Midbrain (tissue), 1 donor: ENCODE measurements around the gene PGM2L1.
A peak's percentile ranks its signal among the peaks of the same experiment; 100 is the strongest.
"Not testable (repeated sequence)": the region's sequence is repeated elsewhere in the genome, so short reads cannot be mapped to it uniquely, and the experiment has no call there.

Source experiments
- DNase-seq: peaks from one replicate; lab custom pipeline; 2025; lab: John Stamatoyannopoulos, UW

PGM2L1 gene

DNA sequence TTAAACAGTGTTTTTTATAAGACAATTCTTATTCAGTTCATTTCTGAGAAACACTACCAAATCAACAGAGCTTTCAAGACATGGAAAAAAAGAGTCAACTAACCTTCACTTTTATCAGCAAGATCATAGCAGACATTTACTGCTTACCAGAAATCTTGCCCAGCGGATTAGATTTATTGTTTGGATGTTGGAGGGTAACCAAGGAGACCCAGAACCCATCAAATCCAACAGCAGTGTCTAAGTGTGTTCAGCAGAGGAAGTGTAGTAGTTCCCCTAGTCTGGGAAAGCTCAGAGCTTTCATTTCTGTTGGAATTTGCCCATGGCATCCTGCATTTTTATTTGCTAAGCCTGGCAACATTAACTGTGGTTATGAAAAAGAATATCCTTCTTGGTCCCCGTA, 2.4 kb upstream of the PGM2L1 start:
- no peak for DNase-seq

GRCh38 chr11:74397501-74398243, 561 bp downstream of the PGM2L1 start:
- no peak for DNase-seq

- DNase-seq, result no peak
Observed at GRCh38 chr11:74392256-74392655, 6.0 kb downstream of the PGM2L1 start.

DNA sequence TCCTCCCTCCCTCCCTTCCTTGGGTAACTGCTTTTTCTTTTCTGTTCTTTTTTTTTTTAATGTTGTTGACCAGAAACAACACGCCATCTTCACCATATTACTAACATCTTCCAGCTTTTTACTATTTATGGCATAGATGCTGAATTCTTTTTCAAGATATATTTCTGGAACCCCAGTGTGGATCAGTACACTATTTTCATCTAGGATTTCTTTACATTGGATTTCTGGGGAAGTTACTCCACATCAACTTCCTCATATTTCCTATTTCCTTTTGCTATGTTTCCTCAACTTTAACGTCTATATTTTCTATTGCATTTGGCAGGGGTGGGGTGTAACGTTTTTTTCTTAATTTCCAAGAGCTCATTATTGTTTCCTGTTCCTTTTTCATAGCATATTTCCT, 7.0 kb downstream of the PGM2L1 start:
- DNase-seq, result no peak

DNA sequence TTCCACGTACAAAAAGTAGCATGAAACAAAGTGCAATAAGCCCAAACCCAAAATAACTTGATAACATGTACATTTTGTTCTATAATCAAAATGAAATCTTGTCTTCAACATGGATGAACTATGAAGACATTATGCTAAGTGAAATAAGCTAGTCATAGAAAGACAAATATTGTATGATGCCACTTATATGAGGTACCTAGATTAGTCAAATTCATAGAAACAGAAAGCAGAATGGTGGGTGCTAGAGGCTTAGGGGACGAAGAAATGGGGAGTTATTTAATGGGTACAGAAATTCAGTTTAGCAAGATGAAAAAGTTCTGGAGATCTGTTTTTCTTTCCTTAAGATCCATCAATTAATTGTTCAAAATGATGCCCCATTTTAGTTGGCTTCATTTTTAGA, 7.5 kb downstream of the PGM2L1 start:
- no peak for DNase-seq

DNA sequence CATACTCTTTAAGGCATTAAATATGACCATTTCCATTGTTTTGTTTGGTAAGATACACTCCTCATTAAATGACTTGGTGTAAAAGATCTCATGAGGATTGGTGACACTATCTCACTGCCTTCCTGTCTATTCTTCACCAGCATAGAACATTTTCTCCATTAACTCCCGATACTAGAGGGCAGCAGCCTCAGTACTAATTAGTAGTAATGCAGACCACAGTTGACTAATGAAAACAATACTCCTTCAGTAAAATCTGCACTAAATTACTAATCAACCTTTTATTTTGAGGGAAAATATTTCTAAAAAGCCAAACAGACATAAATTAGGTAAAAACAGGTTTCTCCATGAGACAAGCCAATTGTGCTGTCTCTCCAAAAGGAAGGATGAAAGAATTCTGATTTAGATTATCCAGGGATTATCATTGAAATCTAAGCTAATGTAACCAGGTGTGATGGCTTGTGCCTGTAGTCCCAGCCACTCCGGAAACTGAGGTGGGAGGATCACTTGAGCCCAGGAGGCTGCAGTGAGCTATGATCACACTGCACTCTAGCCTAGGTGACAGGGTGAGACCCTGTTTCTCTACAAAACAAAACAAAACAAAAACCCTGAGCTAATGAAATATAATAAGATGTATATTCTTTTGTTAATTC, 9.4 kb downstream of the PGM2L1 start:
- peak; percentile 84 for DNase-seq

DNA sequence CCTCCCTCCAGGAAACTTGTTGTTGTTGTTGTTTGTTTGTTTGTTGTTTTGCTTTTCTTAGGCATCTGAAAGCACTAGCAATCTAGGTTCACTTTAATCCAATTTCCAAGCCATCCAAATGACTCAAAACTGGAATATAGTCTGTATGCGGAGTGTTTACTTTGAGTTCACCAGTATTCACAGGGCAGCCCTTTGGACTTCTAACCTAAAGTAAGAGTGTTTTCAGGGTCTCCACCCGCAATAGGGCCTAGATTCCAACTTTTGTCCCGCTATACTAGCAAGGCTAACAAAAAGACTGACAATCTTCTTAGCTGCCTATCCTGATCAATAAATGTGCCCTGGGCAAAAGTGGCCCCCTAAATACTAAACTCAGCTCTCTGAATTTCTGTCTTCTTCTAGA, 13.6 kb downstream of the PGM2L1 start:
- no peak for DNase-seq

DNA sequence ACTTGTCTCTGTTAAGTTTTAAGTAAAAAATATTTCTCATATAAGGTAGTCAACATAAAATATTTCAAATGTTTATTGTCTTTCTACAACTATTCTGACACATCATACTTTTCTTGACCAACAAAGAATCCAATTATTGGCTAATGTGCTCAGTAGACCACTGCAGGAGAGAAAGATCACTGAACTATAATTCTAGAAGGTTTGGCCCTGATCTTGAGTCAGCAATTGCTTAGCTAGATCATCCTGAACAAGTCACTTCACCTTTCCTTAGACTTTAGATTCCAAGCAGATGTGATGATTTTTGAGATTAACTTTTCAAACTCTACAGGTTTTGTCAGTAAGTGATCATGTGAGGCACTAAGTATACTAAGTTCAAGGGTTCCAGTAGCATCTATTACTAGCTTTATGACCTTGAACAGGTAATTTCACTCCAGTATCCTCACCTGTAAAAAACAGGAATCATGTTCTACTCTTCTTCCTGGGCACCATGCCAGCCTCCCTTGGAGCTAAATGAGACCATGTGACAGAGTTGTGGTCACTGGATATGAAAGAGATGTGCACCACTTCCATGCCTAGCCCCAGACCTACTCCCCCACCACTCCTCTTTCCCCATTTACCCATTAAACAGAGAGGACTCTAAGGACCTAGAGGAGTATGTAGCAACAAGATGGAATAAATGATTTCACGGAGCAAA, 17.3 kb downstream of the PGM2L1 start:
- no peak for DNase-seq

GRCh38 chr11:74377689-74378088, 20.5 kb downstream of the PGM2L1 start:
- no peak for DNase-seq

DNA sequence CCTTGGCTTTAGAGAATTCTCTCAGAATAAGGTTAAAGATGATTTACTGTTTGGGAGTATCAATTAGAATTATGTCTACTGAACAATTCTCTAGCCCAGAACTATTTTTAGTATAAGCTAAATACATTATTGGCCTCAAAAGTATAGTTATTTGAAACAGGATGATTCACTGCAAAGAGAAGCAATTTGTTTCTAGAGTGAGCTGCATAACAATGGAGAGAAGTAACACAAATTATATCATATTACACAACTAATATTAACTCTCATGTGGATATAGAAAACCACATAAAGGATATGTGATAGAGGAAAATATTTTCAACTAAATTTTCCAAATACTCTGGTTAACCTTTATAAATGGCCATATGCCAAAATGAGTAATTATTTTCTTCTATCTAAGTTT, 24.9 kb downstream of the PGM2L1 start:
- DNase-seq, result no peak

DNA sequence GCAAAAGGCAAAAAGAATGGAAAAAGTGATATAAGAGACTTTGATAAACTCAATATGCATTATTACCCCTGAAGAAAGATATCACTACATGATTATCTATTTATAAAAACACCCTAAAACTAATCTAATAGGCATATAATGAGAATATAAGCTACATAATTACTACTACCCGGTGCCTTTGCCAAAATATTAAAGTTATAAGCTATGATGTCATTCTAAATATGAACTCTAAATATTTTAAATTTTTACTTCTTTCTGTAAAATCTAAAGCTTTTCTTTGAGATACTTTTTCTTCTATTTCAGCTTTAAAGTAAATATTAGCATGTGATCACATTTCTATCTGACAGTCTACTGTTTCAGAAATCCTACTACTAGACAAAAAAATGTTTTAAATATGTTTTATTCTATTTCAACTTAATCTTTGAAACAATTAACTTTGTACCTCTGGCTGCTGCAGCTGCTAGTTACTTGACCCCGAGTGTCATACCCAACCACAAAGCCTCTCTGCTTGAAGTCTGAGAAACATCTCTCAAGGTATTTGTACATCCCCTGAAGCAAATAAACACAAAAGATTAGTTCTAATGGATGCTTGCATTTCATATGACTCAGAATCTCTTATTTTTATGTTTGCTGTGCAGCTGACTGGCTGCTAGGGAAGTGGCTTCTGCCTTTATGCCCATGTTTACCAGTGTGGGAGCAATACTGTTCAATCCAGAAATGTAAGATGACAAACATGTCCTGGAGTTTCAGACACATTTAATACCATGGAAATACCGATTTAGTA, 26.8 kb downstream of the PGM2L1 start:
- DNase-seq, result no peak

DNA sequence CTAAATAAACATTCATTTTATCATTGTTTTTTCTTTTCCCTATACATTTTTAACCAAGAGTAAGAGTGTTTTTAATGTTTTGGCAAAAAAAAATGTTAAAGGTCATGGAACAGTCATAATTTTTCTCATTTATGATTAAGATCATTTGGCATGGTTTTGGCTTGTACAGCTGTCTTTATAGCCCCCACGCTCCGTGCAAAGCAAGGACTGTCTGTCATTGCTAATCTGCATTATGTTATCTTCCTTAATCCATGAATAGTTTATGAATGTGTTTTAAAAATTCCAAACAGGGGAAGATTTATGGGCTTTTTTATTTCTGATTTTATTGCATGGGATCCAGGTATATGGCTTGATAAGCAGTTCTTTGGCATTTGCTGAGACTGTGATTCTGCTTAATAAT, 28.1 kb downstream of the PGM2L1 start:
- no peak for DNase-seq

- DNase-seq, result no peak
Observed at GRCh38 chr11:74367881-74368280, 30.4 kb downstream of the PGM2L1 start.

GRCh38 chr11:74366576-74366975, 31.7 kb downstream of the PGM2L1 start:
- DNase-seq, result no peak

- DNase-seq, result not testable (repeated sequence)
Observed at GRCh38 chr11:74365805-74366204, 32.4 kb downstream of the PGM2L1 start.

DNA sequence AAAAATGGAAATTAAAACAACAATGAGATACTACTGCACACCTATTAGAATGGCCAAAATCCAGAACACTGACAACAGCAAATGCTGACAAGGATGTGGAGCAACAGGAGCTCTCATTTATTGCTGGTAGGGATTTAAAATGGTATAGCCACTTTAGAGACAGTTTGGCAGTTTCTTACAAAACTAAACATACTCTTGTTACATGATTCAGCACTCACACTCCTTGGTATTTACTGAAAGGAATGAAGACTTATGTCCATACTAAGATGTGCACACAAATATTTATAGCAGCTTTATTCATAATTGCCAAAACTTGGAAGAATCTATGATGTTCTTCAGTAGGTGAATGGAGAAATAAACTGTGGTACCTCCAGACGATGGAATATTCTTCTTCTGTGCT, 40.8 kb downstream of the PGM2L1 start:
- no peak for DNase-seq

DNA sequence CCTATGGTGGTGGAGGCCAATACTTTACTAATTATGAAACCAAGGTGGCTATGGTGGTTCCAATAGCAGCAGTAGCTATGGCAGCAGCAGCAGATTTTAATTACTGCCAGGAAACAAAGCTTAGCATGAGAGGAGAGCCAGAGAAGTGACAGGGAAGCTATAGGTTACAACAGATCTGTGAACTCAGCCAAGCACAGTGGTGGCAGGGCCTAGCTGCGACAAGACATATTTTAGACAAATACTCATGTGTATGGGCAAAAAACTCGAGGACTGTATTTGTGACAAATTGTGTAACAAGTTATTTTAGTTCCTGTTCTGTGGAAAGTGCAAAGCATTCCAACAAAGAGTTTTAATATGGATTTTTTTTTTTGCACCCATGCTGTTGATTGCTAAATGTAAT, 42.6 kb downstream of the PGM2L1 start:
- no peak for DNase-seq

- no peak for DNase-seq
Observed at GRCh38 chr11:74354036-74354435, 44.2 kb downstream of the PGM2L1 start.

DNA sequence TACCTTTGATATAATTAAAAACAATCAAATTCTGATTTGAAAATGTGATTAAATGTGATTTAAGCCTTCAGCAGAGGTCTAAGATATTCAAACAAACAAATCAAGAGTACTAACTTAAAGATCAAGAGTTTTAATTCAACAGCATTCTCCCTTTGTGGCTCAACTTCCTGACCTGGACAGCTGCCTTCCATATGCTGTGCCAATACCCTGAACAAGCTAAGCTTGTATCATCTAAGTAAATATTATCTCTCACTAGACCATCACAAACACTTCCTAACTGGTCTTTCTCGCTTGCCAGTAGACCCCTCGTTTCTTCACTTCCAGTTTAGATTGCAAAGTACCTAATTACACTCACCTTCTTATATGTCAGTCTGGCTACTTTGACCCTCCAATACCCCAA, 50.9 kb downstream of the PGM2L1 start:
- no peak for DNase-seq

GRCh38 chr11:74345420-74345819, 52.8 kb downstream of the PGM2L1 start:
- DNase-seq, result no peak

GRCh38 chr11:74341921-74342320, 56.3 kb downstream of the PGM2L1 start:
- no peak for DNase-seq

GRCh38 chr11:74339619-74340018, 58.6 kb downstream of the PGM2L1 start:
- no peak for DNase-seq
